ENCODE data around the gene CLEC3B.

The CLEC3B gene

DNA sequence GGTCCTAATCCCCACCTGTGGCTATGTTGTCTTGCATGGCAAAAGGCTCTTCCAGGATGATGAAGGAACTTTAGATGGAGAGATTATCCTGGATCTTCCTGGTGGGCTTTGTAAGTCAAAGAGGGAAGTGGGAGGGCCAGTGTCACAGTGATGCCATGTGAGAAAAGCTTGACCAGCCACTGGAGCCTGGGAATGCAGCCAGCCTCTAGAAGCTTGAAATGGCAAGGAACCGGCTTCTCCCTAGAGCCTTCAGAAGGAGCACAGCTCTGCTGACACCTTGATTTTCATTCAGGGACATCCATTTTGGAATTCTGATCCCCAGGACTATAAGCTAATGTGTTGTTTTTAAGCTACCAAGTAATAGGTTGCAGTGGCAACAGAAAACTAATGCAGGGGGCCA, 58.3 kb downstream of the CLEC3B start:
- H3K4me3 ChIP-seq (ENCODE audit: low read depth, low read length), result no peak overlapping the region
- CTCF ChIA-PET, result interaction anchor here (0.7 to 1.2 kb wide), 4 partner anchors 13 to 126 kb away, joined by 3 to 5 read pairs (median 3); no protein-coding TSS in a partner anchor

DNA sequence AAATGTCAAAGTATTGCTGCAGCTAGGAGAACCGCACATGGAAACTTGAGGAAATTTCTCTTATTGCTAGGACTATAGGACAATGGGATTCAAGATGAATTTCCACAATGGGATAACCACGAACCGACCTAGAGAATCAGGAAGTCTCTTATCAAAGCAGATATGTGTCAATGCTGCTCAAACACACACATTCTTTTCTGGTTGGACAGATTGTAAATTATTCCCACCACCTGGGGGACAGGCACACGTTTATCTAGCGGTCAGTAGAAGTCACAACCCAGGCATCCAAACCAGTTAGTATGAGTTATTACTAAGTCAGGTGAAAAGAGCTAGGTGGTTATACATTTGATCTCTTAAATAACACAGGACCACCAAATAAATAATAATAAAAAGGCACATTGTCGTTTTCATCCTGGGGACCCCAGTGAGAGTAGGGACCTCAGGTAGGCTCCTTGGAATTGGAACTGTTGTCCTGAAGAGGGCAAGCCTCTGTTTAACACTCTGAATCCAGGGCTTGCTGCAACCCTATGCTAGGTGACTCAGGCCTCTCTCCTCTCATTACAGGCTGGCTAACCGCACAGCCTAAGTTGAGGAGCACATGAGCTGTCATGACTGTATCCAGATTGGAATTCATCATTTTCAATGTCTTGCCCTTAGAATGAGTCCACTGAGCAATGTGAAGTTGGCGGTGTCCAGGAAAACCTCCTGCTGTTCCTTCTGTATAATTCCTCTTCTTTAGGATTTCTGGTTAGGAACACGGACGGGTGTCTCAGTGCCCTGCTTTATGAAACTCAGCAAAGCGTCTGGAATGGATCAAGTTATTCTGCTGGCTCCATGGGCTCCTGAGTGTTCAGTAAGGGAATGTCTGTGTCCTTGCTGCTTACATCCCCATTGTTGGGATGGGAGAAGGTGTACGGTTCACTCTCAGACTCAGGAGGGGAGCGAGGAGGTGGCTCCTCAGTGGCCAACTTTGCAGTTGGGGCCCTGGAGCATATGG, 59.0 kb downstream of the CLEC3B start:
- TF ChIP-seq, protein P1, sequence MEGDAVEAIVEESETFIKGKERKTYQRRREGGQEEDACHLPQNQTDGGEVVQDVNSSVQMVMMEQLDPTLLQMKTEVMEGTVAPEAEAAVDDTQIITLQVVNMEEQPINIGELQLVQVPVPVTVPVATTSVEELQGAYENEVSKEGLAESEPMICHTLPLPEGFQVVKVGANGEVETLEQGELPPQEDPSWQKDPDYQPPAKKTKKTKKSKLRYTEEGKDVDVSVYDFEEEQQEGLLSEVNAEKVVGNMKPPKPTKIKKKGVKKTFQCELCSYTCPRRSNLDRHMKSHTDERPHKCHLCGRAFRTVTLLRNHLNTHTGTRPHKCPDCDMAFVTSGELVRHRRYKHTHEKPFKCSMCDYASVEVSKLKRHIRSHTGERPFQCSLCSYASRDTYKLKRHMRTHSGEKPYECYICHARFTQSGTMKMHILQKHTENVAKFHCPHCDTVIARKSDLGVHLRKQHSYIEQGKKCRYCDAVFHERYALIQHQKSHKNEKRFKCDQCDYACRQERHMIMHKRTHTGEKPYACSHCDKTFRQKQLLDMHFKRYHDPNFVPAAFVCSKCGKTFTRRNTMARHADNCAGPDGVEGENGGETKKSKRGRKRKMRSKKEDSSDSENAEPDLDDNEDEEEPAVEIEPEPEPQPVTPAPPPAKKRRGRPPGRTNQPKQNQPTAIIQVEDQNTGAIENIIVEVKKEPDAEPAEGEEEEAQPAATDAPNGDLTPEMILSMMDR (IDR thresholded peaks at IDR 0.05; ENCODE audit: insufficient read depth, low read length, missing control alignments), result no peak
- DNase-seq (ENCODE audit: low read depth, low spot score), result peak; percentile 73
- H3K4me3 ChIP-seq (ENCODE audit: low read depth, low read length), result no peak overlapping the region
- POLR2A ChIA-PET, result interaction anchor here (0.6 kb wide), 1 partner anchor 30 kb away, joined by 3 read pairs; no protein-coding TSS in a partner anchor
- CTCF ChIA-PET, result interaction anchor here (0.8 to 1.2 kb wide), 6 partner anchors 12 to 126 kb away, joined by 3 to 5 read pairs (median 3); no protein-coding TSS in a partner anchor

More for the DNA sequence above, 58.3 kb downstream of the CLEC3B start:
- POLR2A ChIA-PET, result no interaction called here
- TF ChIP-seq, protein P1 (IDR thresholded peaks at IDR 0.05; ENCODE audit: insufficient read depth, low read length, missing control alignments), result no peak
- DNase-seq (ENCODE audit: low read depth, low spot score), result no peak
